IPS DF 6.9 (cell line): ENCODE data around the gene IFI30.
"Not testable (repeated sequence)": the region's sequence is repeated elsewhere in the genome, so short reads cannot be mapped to it uniquely, and the experiment has no call there.

ENCODE experiments used
- DNase-seq: peaks from one replicate; pipeline ENCODE4 v3.0.0-alpha.2; 2013; ENCODE audit warnings: low read depth, low spot score
- H3K27ac ChIP-seq: one replicate; pipeline ENCODE4 v1.5.1; 2013; ENCODE audit warnings: low read length, control low read depth
- H3K27me3 ChIP-seq: 2 replicates; pipeline ENCODE4 v1.6.1; 2013; ENCODE audit warnings: mild to moderate bottlenecking, low read length; ENCODE audit not compliant: control insufficient read depth, insufficient read depth
- H3K36me3 ChIP-seq: 2 replicates; pipeline ENCODE4 v1.6.1; 2013; ENCODE audit warnings: low read length; ENCODE audit not compliant: control insufficient read depth, insufficient read depth
- H3K4me1 ChIP-seq: 2 replicates; pipeline ENCODE4 v1.6.1; 2013; ENCODE audit warnings: low read length; ENCODE audit not compliant: control insufficient read depth, insufficient read depth
- H3K4me3 ChIP-seq: 2 replicates; pipeline ENCODE4 v1.5.1; 2013; ENCODE audit warnings: mild to moderate bottlenecking, low read length
- H3K9me3 ChIP-seq: 2 replicates; pipeline ENCODE4 v1.6.1; 2013; ENCODE audit warnings: low read length, inconsistent platforms; ENCODE audit not compliant: control insufficient read depth, insufficient read depth
- WGBS: extraction: QIAGEN DNeasy Blood & Tissue Kit; methylation state at CpG from one replicate; pipeline ENCODE4 v1.1.7; 2013; ENCODE audit warnings: mixed read lengths, missing lambda C conversion rate; ENCODE audit not compliant: insufficient read length, insufficient coverage; 5-methylcytosine and 5-hydroxymethylcytosine counted together

The IFI30 gene

GRCh38 chr19:18152442-18152816 lies 21.2 kb upstream of the IFI30 start:
- Histone ChIP-seq H3K27me3 (no peaks in the 10 kb centered on the region), H3K27ac (no peak overlapping the region), H3K4me3 (peak overlapping the region; percentile 49; the same call in 1 of the 2 replicates), H3K36me3 (peaks cover 6% of the 10 kb centered on the region), H3K9me3 (no peaks in the 10 kb centered on the region), H3K4me1 (no peaks in the 10 kb centered on the region)
- DNase-seq: peak; percentile 98
- no CpG with 5 or more reads among the region's 22 CpGs for WGBS

- peak; percentile 96 for DNase-seq
- H3K4me3 ChIP-seq: peak within 1 kb of the TSS; percentile 86
- no peaks in the 10 kb centered on the region for H3K27me3 ChIP-seq
- no peaks in the 10 kb centered on the region for H3K4me1 ChIP-seq
- H3K9me3 ChIP-seq: no peaks in the 10 kb centered on the region
- H3K27ac ChIP-seq: no peak within 1 kb of the TSS
- H3K36me3 ChIP-seq: peaks cover 6% of the 10 kb centered on the region
- no CpG with 5 or more reads among the region's 86 CpGs for WGBS
Measured at GRCh38 chr19:18152817-18153555, 20.6 kb upstream of the IFI30 start, which contains the start of gene PIK3R2. Gene PIK3R2, plus strand, starts transcription at chr19:18153163. Its CDS starts 2,717 bp downstream, at chr19:18155880.

GRCh38 chr19:18153556-18154134 lies 20.0 kb upstream of the IFI30 start:
- Histone ChIP-seq H3K4me3 (peak overlapping the region; percentile 86), H3K36me3 (peaks cover 6% of the 10 kb centered on the region), H3K9me3 (no peaks in the 10 kb centered on the region), H3K4me1 (no peaks in the 10 kb centered on the region), H3K27ac (no peak overlapping the region), H3K27me3 (no peaks in the 10 kb centered on the region)
- DNase-seq: no peak
- no CpG with 5 or more reads among the region's 38 CpGs for WGBS

GRCh38 chr19:18155095-18156087 lies 18.2 kb upstream of the IFI30 start:
- Histone ChIP-seq H3K36me3 (peaks cover 2% of the 10 kb centered on the region), H3K27ac (no peak overlapping the region), H3K4me3 (no peak overlapping the region), H3K9me3 (no peaks in the 10 kb centered on the region), H3K4me1 (no peaks in the 10 kb centered on the region), H3K27me3 (no peaks in the 10 kb centered on the region)
- WGBS: no CpG with 5 or more reads among the region's 43 CpGs
- no peak for DNase-seq

GRCh38 chr19:18156268-18156667 lies 17.3 kb upstream of the IFI30 start:
- H3K27me3 ChIP-seq: no peaks in the 10 kb centered on the region
- no peaks in the 10 kb centered on the region for H3K9me3 ChIP-seq
- peaks cover 2% of the 10 kb centered on the region; the same call in 1 of the 2 replicates for H3K36me3 ChIP-seq
- no peak for DNase-seq
- H3K4me3 ChIP-seq: no peak overlapping the region
- no peak overlapping the region for H3K27ac ChIP-seq
- no CpG with 5 or more reads among the region's 6 CpGs for WGBS
- H3K4me1 ChIP-seq: no peaks in the 10 kb centered on the region

- no peak for DNase-seq
- H3K4me1 ChIP-seq: peaks cover 3% of the 10 kb centered on the region
- H3K4me3 ChIP-seq: no peak overlapping the region
- peaks cover 5% of the 10 kb centered on the region for H3K36me3 ChIP-seq
- H3K27ac ChIP-seq: no peak overlapping the region
- no peaks in the 10 kb centered on the region for H3K9me3 ChIP-seq
- no CpG with 5 or more reads among the region's 22 CpGs for WGBS
- H3K27me3 ChIP-seq: no peaks in the 10 kb centered on the region
Measured at GRCh38 chr19:18156841-18157464, 16.7 kb upstream of the IFI30 start.

GRCh38 chr19:18157465-18158063 lies 16.0 kb upstream of the IFI30 start:
- no CpG with 5 or more reads among the region's 18 CpGs for WGBS
- Histone ChIP-seq H3K27ac (no peak overlapping the region), H3K36me3 (peaks cover 9% of the 10 kb centered on the region), H3K27me3 (no peaks in the 10 kb centered on the region), H3K9me3 (no peaks in the 10 kb centered on the region), H3K4me1 (peaks cover 3% of the 10 kb centered on the region), H3K4me3 (no peak overlapping the region)
- DNase-seq: no peak

GRCh38 chr19:18158467-18158866 lies 15.1 kb upstream of the IFI30 start:
- Histone ChIP-seq H3K36me3 (peaks cover 14% of the 10 kb centered on the region), H3K4me1 (peaks cover 3% of the 10 kb centered on the region)

GRCh38 chr19:18159059-18159616 lies 14.5 kb upstream of the IFI30 start:
- H3K4me1 ChIP-seq, H3K4me3 ChIP-seq, H3K27ac ChIP-seq, DNase-seq, H3K27me3 ChIP-seq, H3K9me3 ChIP-seq: not testable (repeated sequence)
- peaks cover 14% of the 10 kb centered on the region for H3K36me3 ChIP-seq
- no CpG with 5 or more reads among the region's 6 CpGs for WGBS

More at GRCh38 chr19:18158467-18158866, 15.1 kb upstream of the IFI30 start:
- no peak for DNase-seq
- no peaks in the 10 kb centered on the region for H3K9me3 ChIP-seq
- WGBS: no CpG with 5 or more reads among the region's 4 CpGs
- no peak overlapping the region for H3K27ac ChIP-seq
- H3K4me3 ChIP-seq: no peak overlapping the region
- no peaks in the 10 kb centered on the region for H3K27me3 ChIP-seq
